PFSK-1 (cell line): ENCODE data around the gene VPS13D.

Source experiments
- FOXP2 ChIP-seq: optimal IDR thresholded peaks from 2 replicates; pipeline ENCODE3; 2011; ENCODE audit warnings: borderline replicate concordance, control low read depth, inconsistent platforms; ENCODE audit not compliant: insufficient read depth; ENCODE audit errors: extremely low read length, extremely low read depth
- POLR2AphosphoS5 ChIP-seq: IDR thresholded peaks from 2 replicates; pipeline ENCODE4 v1.6.1; 2012; ENCODE audit warnings: low read depth, mild to moderate bottlenecking, control low read depth, low read length, moderate library complexity
- SIN3A ChIP-seq: IDR thresholded peaks from 2 replicates; pipeline ENCODE4 v1.6.1; 2012; ENCODE audit warnings: mild to moderate bottlenecking, low read length, moderate library complexity, borderline replicate concordance; ENCODE audit not compliant: insufficient read depth
- TAF1 ChIP-seq: IDR thresholded peaks from 2 replicates; pipeline ENCODE4 v1.6.1; 2012; ENCODE audit warnings: low read length, control low read depth, borderline replicate concordance; ENCODE audit not compliant: insufficient read depth
- TF ChIP-seq, protein P1 (sequence below), 2 experiments: IDR thresholded peaks; 2 replicates each; pipeline versions ENCODE4 v1.6.1 to v1.8.0; 2011 to 2012; ENCODE audit warnings: low read depth in 2 of 2, low read length in 2 of 2, control low read depth in 1 of 2, inconsistent platforms in 1 of 2, mild to moderate bottlenecking in 1 of 2, moderate library complexity in 1 of 2; ENCODE audit not compliant: insufficient read depth in 1 of 2

DNA sequence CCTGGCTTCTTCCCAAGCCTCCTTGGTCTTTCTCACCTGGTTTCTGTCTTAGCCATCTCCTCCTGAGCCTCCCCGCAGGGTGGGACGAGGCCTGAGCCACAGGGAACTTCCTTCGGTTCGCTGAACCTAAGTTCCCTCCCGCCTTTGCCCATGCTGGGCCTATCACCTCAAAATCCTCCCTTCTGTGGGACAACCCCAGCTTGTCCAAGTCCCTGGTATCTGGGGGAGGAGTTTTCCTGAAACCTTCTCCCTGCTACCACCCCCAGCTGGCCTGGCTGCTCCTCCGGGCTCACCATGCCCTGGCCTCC lies 27.7 kb upstream of the VPS13D start:
- TF ChIP-seq POLR2AphosphoS5 (no peak), TAF1 (no peak), SIN3A (no peak), FOXP2 (no peak)
- TF ChIP-seq, protein P1, sequence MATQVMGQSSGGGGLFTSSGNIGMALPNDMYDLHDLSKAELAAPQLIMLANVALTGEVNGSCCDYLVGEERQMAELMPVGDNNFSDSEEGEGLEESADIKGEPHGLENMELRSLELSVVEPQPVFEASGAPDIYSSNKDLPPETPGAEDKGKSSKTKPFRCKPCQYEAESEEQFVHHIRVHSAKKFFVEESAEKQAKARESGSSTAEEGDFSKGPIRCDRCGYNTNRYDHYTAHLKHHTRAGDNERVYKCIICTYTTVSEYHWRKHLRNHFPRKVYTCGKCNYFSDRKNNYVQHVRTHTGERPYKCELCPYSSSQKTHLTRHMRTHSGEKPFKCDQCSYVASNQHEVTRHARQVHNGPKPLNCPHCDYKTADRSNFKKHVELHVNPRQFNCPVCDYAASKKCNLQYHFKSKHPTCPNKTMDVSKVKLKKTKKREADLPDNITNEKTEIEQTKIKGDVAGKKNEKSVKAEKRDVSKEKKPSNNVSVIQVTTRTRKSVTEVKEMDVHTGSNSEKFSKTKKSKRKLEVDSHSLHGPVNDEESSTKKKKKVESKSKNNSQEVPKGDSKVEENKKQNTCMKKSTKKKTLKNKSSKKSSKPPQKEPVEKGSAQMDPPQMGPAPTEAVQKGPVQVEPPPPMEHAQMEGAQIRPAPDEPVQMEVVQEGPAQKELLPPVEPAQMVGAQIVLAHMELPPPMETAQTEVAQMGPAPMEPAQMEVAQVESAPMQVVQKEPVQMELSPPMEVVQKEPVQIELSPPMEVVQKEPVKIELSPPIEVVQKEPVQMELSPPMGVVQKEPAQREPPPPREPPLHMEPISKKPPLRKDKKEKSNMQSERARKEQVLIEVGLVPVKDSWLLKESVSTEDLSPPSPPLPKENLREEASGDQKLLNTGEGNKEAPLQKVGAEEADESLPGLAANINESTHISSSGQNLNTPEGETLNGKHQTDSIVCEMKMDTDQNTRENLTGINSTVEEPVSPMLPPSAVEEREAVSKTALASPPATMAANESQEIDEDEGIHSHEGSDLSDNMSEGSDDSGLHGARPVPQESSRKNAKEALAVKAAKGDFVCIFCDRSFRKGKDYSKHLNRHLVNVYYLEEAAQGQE (IDR thresholded peaks at IDR 0.05; ENCODE audit: insufficient read depth in 1 of 2, low read depth in 2 of 2, low read length in 2 of 2) = no peak
